Left forelimb (tissue), 1 donor: ENCODE results near the gene FILIP1L.
A peak's percentile ranks its signal among the peaks of the same experiment; 100 is the strongest.

Source experiments
- DNase-seq: peaks from one replicate; pipeline ENCODE4 v3.0.0-alpha.2; 2018; ENCODE audit warnings: low spot score

The FILIP1L gene

DNA sequence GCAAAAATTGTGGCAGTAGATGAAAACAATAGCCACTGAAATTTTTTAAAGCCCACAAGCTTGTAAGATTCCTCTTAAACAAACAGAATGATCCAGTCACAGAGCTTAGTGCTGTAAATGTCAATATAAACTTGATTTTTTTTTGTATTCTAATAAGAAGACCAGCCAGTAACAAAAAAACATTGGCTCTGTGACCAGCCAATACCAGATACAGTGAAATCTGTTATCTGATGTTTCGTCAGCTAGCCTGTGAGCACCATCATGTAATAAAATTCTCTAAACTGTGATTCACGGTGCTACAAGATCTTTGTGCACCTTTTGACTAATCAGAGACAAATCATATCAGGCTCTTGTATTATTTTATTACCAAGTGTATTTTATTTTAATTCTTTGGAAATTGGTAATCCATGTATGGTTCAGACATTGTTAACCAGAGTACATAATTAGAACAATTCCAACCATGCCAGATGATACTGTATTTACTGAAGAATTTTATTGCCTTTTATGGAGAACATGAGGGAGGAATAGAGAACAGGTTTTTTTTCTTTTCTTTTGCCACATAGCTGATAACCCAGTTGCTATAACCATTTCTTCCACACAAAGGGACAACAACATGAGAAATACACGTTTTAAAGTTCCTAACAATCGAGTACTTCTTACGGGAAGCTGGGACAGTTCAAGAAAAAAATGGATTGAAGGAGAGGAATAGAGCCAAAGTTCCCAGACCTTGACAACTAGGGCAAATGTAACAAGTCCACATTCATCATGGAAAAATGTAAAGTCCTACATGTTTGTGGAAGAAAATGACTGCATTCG is 71.9 kb downstream of the FILIP1L start:
- no peak for DNase-seq

- no peak for DNase-seq
Observed at GRCh38 chr3:100041328-100041749, 73.0 kb downstream of the FILIP1L start.

GRCh38 chr3:100040451-100041225 is 73.7 kb downstream of the FILIP1L start:
- peak; percentile 66 for DNase-seq

GRCh38 chr3:100039075-100039474 is 75.2 kb downstream of the FILIP1L start:
- DNase-seq: no peak

GRCh38 chr3:100033903-100034471 is 80.3 kb downstream of the FILIP1L start:
- DNase-seq: no peak

DNA sequence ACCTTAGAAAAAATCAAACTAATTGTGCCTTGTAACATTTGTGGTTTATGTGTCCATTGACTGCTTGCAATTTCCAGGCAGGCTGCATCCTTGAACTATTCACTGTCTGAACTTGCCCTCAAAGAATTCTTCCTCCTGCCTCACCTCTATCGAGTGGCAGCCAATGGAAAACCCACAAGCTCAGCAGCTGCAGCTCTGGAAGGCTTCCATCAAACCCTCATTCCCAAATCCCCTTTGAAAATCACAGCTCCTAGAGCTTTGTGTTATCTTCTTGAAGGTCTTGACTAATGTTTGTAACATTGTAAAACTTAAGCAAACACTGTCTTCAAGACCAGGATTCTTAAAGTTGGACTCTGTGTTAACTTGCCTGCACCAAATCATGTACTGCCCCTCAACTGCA is 81.1 kb downstream of the FILIP1L start:
- DNase-seq: no peak

DNA sequence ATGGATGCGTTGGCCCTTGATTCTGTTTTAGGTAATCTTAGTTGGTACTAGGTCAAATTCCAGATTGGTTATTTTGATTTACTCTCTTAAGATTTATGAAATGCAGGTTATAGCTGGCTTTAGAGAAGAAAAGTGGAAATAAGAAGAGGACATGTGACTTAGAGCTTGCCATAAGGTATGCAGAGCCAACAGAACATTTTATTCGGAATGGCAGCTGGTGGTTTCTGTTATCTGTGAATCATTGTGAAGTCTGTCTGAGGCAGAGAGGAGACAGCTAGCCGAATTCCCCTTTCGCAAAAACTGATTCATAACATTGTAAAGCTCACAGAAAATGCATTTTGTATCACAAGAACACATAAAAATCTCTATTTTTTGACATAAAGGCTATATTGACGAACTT is 82.1 kb downstream of the FILIP1L start:
- no peak for DNase-seq

DNA sequence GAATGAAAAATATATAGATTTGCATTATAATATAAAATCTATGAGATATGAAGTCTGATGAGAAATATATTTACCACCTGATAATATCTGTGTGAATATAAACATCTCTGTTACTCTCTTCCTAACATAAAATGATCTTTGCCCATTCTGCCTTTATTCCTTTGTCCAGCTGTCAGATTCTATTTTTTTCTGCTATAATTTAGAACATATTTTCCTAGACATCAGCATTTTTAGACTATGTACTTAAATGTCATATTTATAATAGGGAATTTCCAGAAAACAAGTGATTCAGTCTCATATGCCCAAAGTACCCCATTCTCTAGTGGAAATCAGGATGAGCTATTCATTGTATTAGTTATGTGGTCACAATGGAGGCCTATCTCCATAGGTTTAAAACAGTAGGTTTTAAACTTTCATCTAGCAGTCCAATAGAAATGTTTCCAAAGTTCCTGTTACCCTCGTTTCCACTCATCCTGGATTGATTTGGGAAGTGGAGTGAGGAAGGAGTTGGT is 83.3 kb downstream of the FILIP1L start:
- no peak for DNase-seq

GRCh38 chr3:100030346-100030745 is 84.0 kb downstream of the FILIP1L start:
- DNase-seq: no peak

GRCh38 chr3:100029689-100030088 is 84.6 kb downstream of the FILIP1L start:
- no peak for DNase-seq

GRCh38 chr3:100029052-100029451 is 85.2 kb downstream of the FILIP1L start:
- DNase-seq: no peak

GRCh38 chr3:100027321-100027720 is 87.0 kb downstream of the FILIP1L start:
- DNase-seq: no peak

DNA sequence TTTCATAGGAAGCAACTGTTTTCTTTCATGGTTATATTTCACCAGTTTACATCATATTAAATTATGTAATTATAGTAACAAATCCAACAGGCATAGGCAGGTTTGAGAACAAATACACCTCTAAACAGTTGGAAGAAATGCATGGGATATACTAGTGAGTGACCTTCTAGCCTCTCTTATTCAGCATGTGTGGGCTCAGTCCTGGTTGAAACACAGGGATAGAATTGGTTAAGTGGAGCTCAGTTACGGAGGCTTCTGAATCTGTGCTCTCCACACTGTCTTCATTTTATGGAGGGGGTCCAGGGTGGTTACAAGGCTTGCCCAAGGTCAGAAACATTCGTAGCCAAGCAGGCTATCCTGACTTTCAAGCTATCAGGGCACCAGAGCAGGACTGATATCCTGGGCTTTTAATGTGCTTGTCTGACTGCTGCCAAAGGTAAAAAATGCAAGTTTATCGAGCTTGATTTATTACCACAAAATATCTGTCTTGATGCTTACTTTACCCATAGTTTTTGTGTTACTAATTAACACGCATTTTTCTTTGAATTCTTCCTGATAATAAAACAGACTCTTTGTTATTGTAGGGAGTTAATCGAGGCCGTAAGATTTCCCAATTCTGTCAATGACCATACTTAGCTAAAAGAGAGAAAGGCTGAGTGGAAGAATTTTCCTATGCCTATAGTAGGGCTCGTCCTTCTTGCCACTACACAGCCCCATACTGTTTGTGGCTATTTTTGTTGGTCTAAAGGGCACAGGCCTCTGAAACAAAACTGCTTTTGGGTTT is 89.6 kb downstream of the FILIP1L start:
- no peak for DNase-seq

DNA sequence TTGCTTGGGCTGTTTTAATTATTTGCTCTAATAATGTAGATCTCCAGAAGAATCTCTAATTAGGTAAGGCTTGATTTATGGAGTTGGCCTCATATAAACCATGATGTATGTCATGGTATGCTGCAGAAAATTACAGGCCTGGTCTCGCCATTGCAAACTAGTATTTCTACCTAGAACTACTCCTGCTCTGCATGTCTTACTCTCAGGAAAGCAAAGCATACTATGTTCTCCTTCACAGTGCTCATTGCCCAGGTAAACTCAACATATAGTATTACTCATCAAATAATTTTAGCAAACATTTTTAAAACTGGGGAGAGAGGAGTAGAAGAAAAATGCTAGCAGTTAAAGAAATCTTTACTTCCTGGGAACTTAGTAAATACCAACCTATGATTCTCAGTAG is 90.7 kb downstream of the FILIP1L start:
- no peak for DNase-seq

DNA sequence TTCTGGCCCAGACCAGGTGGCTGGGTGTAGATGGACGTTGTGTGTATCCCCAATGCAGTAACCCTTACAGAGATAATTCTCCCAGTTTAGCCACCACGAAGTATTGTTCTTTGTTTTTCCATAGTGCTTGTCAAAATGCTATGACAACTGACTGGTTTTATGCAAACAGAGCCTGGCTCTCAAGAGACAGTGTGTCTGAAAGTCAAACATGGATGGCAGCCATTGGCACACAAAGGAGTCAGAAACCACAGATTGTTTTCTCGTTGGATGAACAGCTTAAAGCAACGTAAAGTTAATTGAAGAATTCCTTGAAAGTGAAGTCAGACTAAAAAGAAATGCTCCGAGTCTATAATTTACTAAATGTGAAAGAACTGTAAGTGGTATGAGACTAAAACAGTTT is 91.2 kb downstream of the FILIP1L start:
- no peak for DNase-seq

DNA sequence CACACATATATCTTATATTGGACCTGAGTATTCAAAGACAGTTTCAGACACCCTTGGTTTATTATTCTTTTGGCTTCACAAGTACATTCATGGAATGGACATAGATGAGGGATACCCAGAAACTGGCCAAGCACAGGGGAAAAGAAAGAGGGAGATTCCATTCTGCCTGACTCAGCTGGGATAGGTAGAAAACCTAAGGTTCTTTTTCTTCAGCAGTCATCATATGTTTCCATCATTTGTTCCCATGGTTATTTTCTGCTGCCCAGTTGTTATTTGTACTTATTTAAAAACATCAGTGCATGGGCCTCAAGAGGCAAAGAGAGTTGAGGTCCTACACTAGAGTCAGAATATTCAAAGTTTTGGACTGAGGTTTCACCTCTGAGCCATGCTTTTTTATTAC is 91.8 kb downstream of the FILIP1L start:
- no peak for DNase-seq

DNA sequence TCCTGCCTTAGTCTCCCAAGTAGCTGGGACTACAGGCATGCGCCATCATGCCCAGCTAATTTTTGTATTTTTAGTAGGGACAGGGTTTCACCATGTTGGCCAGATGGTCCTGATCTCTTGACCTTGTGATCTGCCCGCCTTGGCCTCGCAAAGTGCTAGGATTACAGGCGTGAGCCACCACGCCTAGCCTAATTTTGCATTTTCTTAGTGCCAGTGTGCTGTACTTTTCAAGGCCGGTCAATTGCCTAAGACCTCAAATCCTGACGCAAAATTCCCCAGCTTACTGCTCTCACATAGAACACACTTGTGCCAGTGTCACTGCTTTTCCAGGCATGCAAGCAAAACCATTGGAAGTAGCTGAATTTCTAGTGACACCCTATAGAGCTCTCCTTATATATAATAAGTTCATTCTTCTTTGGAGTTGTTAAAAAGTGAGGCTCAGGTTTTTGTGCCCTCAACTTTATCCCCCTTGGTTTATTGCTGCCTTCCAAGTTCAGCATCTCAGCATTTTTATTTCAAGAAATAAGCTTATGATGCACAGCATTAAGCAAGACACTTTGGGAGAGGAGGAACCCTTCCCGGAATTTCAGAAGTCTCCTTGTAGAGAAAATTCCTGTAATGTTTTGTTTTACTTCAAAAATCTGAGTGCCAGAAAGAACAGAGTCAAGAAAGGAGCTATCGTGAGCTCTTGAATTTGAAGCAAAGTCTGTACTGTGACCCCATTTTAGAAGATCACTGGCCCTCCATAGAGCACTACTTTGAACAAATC is 93.2 kb downstream of the FILIP1L start:
- no peak for DNase-seq

DNA sequence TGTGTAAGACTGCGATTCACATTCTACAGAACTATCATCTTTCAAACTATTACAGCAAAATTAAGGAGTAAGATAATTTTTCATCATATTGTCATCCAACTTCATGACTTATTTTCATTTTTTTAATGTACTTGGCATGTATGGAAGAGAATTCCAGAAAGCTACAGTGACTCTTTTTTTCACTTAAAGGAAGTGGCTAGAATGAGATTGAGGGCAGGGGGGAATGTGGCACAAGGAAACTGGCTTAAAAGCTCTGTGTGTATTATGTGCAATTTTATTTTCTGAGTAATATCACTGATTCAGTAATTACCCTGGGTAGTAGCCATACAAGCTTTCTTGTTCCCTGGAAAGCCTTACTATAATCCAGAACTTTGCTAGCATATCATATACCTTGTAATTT is 94.6 kb downstream of the FILIP1L start:
- no peak for DNase-seq

DNA sequence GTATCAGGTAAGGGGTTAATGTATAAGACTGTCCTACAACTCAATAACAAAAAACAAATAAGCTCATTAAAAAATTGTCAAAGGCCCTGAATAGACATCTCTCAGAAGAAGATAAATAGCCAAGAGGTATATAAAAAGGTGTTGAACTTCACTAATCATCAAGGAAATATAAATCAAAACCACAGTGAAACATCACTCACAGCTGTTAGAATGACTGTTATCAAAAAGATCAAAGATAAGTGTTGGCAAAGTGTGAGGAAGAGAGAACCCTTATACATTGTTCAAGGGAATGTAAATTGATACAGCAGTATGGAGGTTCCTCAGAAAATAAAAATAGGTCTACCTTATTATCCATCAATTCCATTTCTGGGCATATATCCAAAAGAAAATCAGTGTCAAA is 95.5 kb downstream of the FILIP1L start:
- no peak for DNase-seq

- no peak for DNase-seq
Observed at GRCh38 chr3:100010087-100010417, 104.2 kb downstream of the FILIP1L start.
